Measurements from ENCODE around the gene LPAR3. TPM values are rescaled to one million over a fixed set of nuclear protein-coding genes. Genes with fewer than 3 reads are reported as not detected.

LPAR3 gene
- total RNA-seq, 4 donors from 2014 or later: 9.1 TPM; not detected in 3

DNA sequence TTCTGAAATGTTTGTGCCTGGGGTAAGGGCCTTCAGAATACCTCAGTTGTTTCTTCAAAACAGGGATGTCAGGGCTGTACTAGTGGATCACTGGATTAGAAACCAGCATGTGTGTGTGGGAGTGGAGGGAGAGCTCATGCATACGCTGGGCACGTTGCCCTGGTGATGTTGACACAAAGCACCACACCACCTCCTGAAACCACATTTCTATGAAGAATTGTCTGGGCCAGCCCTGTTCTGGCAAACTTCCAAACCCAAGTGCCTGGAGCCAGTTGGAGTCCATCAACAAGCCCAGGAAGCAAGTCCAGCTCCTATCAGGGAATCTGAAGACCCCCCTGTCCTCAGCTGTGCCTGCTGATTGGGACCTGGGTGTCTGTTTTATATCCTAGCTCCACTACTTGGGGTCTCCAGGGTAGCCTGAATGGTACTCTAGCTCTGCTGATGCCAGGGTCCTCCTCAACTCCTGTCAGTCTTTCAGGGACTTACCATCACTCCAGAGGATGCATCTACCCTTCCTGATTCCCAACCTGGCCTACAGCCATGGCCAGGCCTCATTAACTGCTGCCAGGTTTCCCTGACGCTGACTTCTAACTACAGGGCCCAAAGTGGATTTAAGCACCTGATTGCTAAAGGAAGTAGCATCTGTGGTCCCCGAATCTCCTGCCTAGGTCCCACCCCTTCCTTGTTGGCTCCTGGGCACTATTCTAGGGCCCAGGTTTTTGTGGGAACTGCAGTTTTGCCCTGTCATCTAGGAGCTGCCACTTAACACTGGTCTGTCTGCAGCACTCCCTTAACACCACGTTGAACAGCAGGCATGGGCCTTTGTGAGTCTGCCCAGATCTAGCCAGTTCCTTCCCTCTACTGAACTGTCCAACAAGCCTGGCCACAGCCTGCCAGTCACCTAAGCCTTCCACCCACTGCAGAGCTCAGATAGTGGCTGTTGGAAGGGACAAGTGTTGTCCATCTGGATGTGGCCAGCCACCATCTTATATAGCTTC lies 45.5 kb downstream of the LPAR3 start:
- no peaks in the 10 kb centered on the region for H3K27me3 ChIP-seq
- DNase-seq: no peak
- no peak overlapping the region for H3K4me3 ChIP-seq
- no peaks in the 10 kb centered on the region for H3K4me1 ChIP-seq
- TF ChIP-seq, protein P1, sequence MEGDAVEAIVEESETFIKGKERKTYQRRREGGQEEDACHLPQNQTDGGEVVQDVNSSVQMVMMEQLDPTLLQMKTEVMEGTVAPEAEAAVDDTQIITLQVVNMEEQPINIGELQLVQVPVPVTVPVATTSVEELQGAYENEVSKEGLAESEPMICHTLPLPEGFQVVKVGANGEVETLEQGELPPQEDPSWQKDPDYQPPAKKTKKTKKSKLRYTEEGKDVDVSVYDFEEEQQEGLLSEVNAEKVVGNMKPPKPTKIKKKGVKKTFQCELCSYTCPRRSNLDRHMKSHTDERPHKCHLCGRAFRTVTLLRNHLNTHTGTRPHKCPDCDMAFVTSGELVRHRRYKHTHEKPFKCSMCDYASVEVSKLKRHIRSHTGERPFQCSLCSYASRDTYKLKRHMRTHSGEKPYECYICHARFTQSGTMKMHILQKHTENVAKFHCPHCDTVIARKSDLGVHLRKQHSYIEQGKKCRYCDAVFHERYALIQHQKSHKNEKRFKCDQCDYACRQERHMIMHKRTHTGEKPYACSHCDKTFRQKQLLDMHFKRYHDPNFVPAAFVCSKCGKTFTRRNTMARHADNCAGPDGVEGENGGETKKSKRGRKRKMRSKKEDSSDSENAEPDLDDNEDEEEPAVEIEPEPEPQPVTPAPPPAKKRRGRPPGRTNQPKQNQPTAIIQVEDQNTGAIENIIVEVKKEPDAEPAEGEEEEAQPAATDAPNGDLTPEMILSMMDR (IDR thresholded peaks at IDR 0.05): no peak
- H3K9me3 ChIP-seq: no peaks in the 10 kb centered on the region
- H3K27ac ChIP-seq: no peak overlapping the region
- H3K36me3 ChIP-seq: no peaks in the 10 kb centered on the region

DNA sequence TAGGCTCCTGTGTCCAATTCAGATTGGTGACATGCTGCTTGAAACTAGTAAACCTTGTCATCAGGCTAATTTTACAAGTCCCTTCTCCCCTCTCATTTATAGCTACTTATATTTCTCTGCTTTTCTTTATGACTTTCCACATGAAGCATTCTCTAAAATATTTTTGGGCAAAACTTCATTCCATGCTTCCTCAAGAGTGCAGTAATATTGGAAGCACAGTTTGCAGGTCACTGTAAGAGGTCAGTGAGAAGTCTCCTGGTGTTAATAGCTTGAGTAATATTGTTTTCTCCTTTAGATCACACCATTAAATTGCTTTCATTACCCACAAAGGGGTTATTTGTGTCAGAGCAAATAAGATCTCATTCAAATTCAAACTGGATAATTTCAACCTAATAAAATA lies 46.6 kb downstream of the LPAR3 start:
- Histone ChIP-seq H3K4me3 (no peak overlapping the region), H3K27me3 (no peaks in the 10 kb centered on the region), H3K27ac (no peak overlapping the region), H3K36me3 (no peaks in the 10 kb centered on the region), H3K4me1 (no peaks in the 10 kb centered on the region), H3K9me3 (no peaks in the 10 kb centered on the region)
- TF ChIP-seq POLR2A (IDR thresholded peaks at IDR 0.05): no peak
- TF ChIP-seq, protein P1 (IDR thresholded peaks at IDR 0.05): no peak
- DNase-seq: no peak

DNA sequence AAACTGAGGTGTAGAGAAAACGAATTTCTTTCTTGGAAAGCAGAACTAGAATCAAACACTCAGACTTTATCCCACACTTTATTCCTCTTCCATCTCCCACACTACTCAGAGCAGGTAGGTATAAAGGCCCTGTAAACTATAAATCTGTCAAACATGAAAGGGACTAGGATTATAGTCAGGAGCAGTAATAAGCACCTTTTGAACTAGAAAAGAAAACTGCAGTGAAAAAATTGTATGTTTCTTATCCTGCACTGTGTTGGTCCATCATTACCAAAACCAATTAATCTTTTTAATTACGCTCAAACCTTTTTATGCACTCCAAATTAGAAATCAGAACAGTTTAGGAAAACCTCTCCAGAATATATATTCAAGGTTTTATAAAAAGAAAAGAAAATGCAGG lies 47.6 kb downstream of the LPAR3 start:
- no peak for DNase-seq
- Histone ChIP-seq H3K36me3 (no peaks in the 10 kb centered on the region), H3K9me3 (no peaks in the 10 kb centered on the region), H3K27ac (no peak overlapping the region), H3K4me1 (no peaks in the 10 kb centered on the region), H3K27me3 (no peaks in the 10 kb centered on the region), H3K4me3 (no peak overlapping the region)
- TF ChIP-seq, protein P1 (IDR thresholded peaks at IDR 0.05): no peak
- no peak for TF ChIP-seq POLR2A (IDR thresholded peaks at IDR 0.05)

DNA sequence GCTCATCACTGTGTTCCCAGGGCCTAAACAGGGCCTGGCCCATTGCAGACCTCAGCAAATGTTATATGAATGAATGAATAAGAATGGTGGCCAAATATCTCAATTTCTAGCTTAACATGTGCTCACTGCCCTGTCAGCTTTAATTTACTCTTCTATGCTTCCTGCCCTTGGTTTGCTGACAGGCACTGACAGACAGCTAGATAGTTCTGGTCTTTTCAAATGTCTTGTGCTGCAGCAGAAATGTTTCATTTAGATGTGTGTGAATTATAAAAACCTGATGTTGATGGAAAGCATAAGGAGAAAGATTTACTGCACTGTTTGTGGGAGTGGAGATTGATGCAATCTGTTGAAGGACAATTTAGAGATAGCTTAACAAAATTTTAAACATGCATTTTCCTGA lies 48.9 kb downstream of the LPAR3 start:
- Histone ChIP-seq H3K27me3 (no peaks in the 10 kb centered on the region), H3K9me3 (no peaks in the 10 kb centered on the region), H3K27ac (no peak overlapping the region), H3K4me1 (no peaks in the 10 kb centered on the region), H3K36me3 (no peaks in the 10 kb centered on the region), H3K4me3 (no peak overlapping the region)
- TF ChIP-seq, protein P1 (IDR thresholded peaks at IDR 0.05): no peak
- TF ChIP-seq POLR2A (IDR thresholded peaks at IDR 0.05): no peak
- no peak for DNase-seq

DNA sequence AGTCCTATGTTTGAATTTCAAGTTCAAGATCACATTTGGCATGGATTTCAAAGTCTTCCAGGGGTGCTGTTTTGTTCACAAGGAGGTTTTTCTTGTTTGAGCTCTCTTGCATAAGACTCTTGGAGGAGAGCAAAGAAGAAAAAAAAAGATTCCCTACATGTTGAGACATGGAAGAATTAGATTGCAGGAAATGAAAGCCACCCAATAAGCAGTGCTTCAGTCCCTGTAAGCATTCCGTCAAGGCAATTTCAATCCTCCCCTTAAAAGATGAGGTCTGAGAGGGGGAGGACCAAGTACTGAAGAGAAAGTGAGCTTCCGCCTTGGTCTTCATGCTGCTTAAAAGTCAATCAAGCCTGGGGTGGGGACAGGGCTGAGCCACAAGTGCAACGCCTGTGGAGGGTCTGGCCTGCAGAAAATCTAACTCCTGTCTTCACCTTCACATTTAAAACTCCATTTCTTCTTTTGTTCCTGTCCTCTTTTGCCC lies 50.2 kb downstream of the LPAR3 start:
- H3K4me3 ChIP-seq: no peak overlapping the region
- no peak overlapping the region for H3K27ac ChIP-seq
- TF ChIP-seq POLR2A (IDR thresholded peaks at IDR 0.05): no peak
- TF ChIP-seq, protein P1 (IDR thresholded peaks at IDR 0.05): no peak
- H3K36me3 ChIP-seq: no peaks in the 10 kb centered on the region
- no peak for DNase-seq
- H3K27me3 ChIP-seq: no peaks in the 10 kb centered on the region
- H3K4me1 ChIP-seq: no peaks in the 10 kb centered on the region
- H3K9me3 ChIP-seq: no peaks in the 10 kb centered on the region

Data from Peyer's patch (tissue), 4 donors.